NCI-H774 (cell line): ENCODE measurements around the gene STX3.
"Not testable (repeated sequence)": the region's sequence is repeated elsewhere in the genome, so short reads cannot be mapped to it uniquely, and the experiment has no call there.

Experiments used
- DNase-seq: peaks from one replicate; lab custom pipeline; 2025; lab: John Stamatoyannopoulos, UW

STX3 gene

GRCh38 chr11:59791639-59792038 is 36.5 kb downstream of the STX3 start:
- no peak for DNase-seq

GRCh38 chr11:59792507-59792906 is 37.3 kb downstream of the STX3 start:
- no peak for DNase-seq

DNA sequence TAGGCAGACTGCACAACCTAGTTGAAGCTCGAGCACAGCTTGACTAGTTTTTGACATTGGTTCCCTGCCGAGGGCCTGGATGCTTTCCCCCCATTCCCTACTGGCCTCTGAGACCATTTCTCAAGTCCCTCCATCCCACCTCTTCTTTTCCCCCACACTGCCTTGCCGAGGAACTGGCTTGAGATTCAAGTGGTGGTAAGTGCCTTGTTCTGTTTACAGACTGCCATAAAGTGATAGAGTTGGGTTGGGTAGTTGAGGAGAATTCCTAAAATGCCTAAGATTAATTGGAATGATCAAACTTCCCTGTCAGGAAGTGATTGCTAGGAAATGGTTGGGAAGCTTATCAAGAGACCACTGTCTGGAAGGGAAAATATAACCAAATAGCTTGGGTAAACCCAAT is 39.2 kb downstream of the STX3 start:
- no peak for DNase-seq

DNA sequence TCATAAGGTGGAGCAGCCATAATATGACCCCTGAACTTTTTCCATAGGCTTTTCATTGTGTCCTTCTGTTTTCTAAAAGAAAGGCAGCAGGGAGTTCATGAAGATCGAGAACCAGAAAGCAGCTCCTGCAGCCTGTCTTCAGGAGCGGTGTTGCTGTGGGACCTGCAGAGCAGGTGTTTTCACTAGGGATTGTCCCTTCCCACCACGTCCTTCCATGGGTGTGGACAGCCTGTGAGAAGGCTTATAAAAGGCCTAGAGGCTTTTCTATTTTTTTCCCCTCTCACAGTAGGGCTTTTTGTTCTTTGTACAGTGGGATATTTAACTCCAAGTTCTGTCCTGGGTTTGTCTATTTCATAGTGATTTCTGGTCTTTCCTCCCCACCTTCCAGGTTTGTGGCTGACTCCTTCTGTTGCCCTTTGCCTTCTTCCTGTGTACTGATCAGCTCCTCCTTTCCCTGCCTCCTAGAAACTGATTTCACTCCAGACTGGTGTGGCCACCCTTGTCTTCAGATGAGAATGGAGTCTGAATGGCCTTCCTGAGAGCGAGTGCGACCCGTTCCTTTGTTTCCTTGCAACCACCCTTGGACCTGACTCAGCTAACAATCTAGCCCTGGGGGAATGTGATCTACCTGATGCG is 45.3 kb downstream of the STX3 start:
- DNase-seq: no peak

DNA sequence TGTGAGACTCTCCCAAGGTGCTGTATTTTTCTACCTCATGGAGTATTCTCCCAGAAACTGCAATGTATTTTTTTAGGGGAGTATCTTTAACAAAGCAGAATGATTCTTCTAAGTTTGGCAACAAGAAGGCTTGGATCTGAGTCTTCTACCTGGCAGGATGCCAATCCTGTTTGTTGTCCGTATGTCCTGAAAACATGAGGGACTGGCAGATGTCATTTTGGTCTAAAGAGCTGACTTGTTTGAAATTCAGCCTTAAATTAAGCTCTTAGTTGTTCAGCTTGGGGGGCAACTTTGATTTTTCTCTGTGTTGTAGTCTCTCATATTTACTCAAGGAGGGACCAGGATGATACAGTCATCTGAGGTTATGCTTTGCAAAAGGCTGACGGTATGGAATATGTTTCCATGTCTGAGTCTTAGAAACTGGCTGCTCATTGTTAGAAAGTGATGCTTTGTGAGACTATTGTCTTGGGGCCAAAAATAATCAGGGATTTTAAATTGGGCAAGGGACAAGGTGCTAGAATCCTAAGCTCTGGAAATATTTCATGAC is 46.1 kb downstream of the STX3 start:
- no peak for DNase-seq

DNA sequence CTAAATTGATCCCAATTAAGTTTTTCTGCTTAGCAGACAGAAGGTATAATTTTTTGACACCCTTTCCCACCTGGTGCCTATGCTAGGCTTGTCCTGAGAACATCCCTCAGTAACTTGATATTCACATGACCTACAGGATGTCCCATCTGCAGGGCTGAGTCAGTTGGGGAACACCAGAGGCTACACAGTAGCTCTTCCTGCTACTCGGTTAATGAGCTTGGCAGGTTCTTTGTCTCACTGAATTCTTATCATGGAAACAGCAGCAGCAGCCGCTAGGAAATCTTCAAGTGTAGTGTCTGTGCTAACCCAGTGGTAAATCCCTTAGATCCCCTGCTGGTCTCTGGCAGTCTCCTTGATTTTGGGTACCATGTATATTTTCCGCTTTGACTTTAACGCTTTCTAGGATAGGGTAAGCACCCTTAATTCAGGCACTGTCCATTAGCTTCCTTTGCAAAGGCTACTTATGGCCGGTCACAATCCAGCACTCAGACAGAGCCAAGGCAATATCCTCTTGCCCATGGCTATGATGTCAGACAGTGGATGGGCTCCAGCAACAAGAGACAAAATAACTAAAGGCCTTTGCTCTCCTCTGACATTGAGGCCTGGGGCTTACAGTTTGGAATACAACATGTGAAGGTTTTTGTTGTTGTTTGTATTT is 46.9 kb downstream of the STX3 start:
- DNase-seq: no peak

- no peak for DNase-seq
Measured at GRCh38 chr11:59802639-59803176, 47.5 kb downstream of the STX3 start.

- DNase-seq: no peak
Measured at GRCh38 chr11:59804061-59804460, 48.9 kb downstream of the STX3 start.

- no peak for DNase-seq
Measured at GRCh38 chr11:59807047-59807610, 52.0 kb downstream of the STX3 start.

GRCh38 chr11:59810189-59810910 is 55.2 kb downstream of the STX3 start, which contains the start of gene MRPL16:
Gene MRPL16 (minus strand): TSS chr11:59810778. CDS start chr11:59810658, 120 bp downstream.
- peak; percentile 87 for DNase-seq

- DNase-seq: no peak
Measured at GRCh38 chr11:59810911-59811259, 55.7 kb downstream of the STX3 start.

GRCh38 chr11:59812220-59812619 is 57.0 kb downstream of the STX3 start:
- no peak for DNase-seq

DNA sequence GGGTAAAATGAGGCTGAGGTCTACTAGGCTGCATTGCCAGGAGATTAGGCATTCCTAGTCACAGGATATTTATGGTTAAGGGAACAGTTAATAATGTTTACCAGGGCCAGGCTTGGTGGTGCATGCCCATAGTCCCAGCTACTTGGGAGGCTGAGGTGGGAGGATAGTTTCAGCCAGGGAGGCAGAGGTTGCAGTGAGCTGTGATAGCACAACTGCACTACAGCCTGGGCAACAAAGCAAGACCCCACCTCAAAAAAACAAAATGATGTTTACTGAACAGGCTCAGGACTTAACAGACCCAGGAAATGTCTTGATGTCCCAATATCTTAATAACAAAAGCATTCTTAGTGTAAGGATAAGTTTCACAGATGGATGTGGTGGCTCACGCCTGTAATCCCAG is 58.2 kb downstream of the STX3 start:
- DNase-seq: no peak

DNA sequence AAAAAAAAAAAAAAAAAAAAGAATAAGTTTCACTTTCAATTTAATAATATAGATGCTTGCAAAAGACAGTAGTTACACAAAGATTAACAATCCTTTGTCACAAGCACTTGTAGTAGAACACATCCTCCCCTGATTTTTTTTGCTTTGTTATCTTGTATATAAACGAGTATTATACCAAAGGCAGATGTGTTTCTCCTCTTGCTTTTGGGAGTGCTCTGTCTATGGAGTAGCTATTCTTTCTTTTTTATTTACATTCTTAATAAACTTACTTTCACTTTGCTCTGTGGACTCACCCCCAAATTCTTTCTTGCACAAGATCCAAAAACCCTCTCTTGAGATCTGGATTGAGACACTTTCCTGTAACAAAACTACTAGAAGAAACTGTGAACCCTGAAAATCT is 58.8 kb downstream of the STX3 start:
- DNase-seq: no peak

- DNase-seq: no peak
Measured at GRCh38 chr11:59815754-59816153, 60.6 kb downstream of the STX3 start.

GRCh38 chr11:59816434-59816833 is 61.3 kb downstream of the STX3 start:
- not testable (repeated sequence) for DNase-seq

DNA sequence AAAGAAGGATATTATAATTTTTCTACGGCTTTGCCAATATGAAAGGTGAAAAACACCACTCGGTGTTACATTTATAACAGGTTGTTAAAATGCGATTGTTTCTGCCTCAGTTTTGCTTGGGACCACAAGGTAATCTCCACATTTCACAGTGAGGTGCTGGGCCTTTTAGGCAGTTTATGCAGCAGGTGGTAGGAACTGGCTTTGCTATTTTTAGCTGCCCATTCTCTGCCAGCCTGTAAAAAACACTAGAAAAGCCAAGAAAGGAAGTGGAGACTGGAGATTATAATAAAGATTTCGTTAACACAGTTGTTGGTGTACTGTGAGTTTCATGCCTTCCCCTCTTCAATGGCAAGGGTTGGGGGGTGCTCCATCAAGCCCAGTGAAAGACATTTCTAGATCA is 63.4 kb downstream of the STX3 start:
- no peak for DNase-seq

DNA sequence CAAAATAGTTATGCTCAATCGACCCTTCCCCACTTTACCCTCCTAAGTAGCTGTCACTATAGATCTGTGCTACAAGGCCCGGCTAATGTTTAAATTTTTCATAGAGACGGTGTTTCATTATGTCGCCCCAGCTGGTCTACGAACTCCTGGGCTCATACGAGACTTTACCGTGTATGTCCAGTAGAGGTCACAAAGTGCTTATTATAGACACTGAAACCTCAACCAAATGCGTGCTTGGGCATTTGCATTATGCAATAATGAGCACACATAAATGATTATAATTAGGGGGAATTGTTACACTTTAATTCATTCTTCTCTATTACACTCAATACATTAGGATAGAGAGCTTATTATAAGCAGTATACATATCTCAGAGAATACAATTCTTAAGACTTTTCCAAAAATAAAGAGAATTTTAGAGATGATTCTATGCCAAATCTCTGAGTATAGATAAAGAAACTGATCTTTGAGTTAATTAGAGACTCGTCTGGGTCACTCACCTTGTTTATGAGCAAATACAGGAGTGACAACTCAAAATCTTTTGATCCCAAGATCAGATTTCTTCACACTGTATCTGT is 67.9 kb downstream of the STX3 start:
- peak; percentile 41 for DNase-seq

- DNase-seq: no peak
Measured at GRCh38 chr11:59829358-59829757, 74.2 kb downstream of the STX3 start.

GRCh38 chr11:59833602-59834001 is 78.4 kb downstream of the STX3 start:
- no peak for DNase-seq

DNA sequence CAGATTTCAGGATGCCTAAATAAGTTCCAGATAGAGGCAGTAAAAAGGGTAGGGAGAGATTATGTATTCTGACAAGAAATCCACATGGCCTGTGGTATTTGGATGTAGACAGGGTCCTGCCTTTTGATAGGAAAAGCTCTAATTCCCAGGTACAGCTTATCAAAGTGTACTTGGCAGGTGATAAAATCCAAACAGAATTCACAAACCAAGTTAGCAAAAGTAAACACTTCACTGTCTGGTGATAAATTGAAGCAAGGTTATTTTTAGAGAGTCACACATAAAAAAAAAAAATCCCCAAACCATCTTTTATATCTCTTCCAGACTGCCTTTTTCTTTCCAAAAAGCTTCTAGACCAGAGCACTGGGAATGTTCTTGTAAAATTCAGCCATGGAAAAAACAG is 84.4 kb downstream of the STX3 start:
- DNase-seq: peak; percentile 11

DNA sequence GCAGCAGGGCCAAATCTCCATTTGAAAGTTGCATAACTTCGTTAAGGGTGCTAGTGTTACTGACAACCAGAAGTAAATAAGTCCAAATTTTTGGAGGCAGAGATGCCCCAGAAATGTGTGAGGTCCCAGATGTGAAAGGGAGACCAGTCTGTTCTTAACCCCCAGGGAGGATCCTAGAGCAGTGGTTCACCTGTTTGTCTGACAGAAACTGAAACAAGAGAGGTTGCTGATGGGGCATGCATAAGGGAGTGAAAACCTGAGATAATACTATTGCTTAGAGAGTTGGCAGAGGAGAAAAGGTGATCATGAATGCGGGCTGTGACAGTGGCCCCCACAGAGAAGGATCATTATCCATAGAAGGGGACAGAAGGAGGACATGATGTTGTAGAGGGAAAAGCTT is 86.3 kb downstream of the STX3 start:
- DNase-seq: no peak
